BLaER1 (cell line): Measurements from ENCODE around the gene UNC80.

Experiments used
- H3K27ac ChIP-seq: shearing (Covaris generic); formaldehyde crosslinking; 2 replicates; pipeline ENCODE4 v1.8.1; 2022
- H3K27me3 ChIP-seq: shearing (Covaris generic); formaldehyde crosslinking; 2 replicates; pipeline ENCODE4 v1.8.1; 2022
- H3K36me3 ChIP-seq: shearing (Covaris generic); formaldehyde crosslinking; 2 replicates; pipeline ENCODE4 v1.8.1; 2022
- H3K4me1 ChIP-seq: shearing (Covaris generic); formaldehyde crosslinking; 2 replicates; pipeline ENCODE4 v1.8.1; 2022
- H3K4me2 ChIP-seq: shearing (Covaris generic); formaldehyde crosslinking; 2 replicates; pipeline ENCODE4 v1.8.1; 2022
- H3K4me3 ChIP-seq: shearing (Covaris generic); formaldehyde crosslinking; 2 replicates; pipeline ENCODE4 v1.8.1; 2022
- H3K9ac ChIP-seq: shearing (Covaris generic); formaldehyde crosslinking; 2 replicates; pipeline ENCODE4 v1.8.1; 2022
- H3K9me3 ChIP-seq: shearing (Covaris generic); formaldehyde crosslinking; 2 replicates; pipeline ENCODE4 v1.8.1; 2022
- H4K20me1 ChIP-seq: shearing (Covaris generic); formaldehyde crosslinking; 2 replicates; pipeline ENCODE4 v1.8.1; 2022
- Cebpa-rat ChIP-seq: shearing (Covaris generic); IDR thresholded peaks from 2 replicates; pipeline ENCODE4 v1.8.1; 2022

UNC80 gene

GRCh38 chr2:209960676-209961630 lies 189.3 kb downstream of the UNC80 start:
- Histone ChIP-seq H3K4me2 (no peak overlapping the region), H3K9me3 (no peaks in the 10 kb centered on the region), H4K20me1 (no peaks in the 10 kb centered on the region), H3K27me3 (no peaks in the 10 kb centered on the region), H3K36me3 (no peaks in the 10 kb centered on the region), H3K4me3 (no peak overlapping the region), H3K9ac (no peak overlapping the region), H3K27ac (no peak overlapping the region), H3K4me1 (no peaks in the 10 kb centered on the region)
- TF ChIP-seq Cebpa-rat: no peak

DNA sequence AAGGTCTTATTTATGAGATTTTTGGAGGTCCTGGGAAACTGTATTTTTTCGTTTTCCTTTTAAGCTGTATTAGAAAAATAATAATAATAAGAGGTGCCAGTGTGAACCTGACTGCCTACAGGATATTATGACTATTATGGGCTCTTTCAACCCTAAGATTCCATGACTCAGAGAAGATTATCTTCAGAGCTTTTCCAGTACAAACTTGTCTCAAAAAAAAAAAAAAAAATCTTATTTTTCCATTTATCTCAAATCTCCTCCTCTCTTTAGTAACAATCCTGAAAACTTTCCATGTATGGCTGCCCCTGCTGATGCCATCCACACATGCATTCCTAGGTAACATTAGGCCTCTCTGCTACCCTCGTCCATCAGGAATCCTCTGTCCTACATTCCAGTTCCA lies 194.1 kb downstream of the UNC80 start:
- Histone ChIP-seq H3K9me3 (no peaks in the 10 kb centered on the region), H3K4me1 (no peaks in the 10 kb centered on the region), H3K36me3 (no peaks in the 10 kb centered on the region), H3K4me3 (no peak overlapping the region), H3K4me2 (no peak overlapping the region), H3K27me3 (no peaks in the 10 kb centered on the region), H4K20me1 (no peaks in the 10 kb centered on the region), H3K27ac (no peak overlapping the region), H3K9ac (no peak overlapping the region)
- no peak for TF ChIP-seq Cebpa-rat

DNA sequence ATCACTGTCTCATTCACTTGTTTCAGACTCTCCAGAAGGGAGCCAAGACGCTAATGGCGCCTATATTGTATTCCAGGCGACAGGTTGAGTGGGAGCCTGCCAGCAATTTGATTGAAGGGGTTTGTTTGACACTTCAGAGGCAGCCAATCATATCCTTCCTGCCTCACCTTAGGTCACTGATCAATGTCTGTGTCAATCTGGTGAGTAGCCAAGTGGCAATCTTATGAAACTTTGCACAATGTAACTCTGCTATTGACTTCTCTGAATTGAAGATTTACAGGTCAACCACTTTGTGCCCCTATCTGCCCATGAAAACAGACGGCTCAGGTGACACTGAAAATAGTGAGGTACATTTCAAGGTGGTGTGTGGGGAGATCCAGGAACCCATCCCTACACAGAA lies 198.1 kb downstream of the UNC80 start:
- H3K9ac ChIP-seq: no peak overlapping the region
- no peak overlapping the region for H3K4me2 ChIP-seq
- no peaks in the 10 kb centered on the region for H3K27me3 ChIP-seq
- no peaks in the 10 kb centered on the region for H4K20me1 ChIP-seq
- H3K27ac ChIP-seq: no peak overlapping the region
- no peaks in the 10 kb centered on the region for H3K4me1 ChIP-seq
- TF ChIP-seq Cebpa-rat: no peak
- no peaks in the 10 kb centered on the region for H3K9me3 ChIP-seq
- no peaks in the 10 kb centered on the region for H3K36me3 ChIP-seq
- H3K4me3 ChIP-seq: no peak overlapping the region

DNA sequence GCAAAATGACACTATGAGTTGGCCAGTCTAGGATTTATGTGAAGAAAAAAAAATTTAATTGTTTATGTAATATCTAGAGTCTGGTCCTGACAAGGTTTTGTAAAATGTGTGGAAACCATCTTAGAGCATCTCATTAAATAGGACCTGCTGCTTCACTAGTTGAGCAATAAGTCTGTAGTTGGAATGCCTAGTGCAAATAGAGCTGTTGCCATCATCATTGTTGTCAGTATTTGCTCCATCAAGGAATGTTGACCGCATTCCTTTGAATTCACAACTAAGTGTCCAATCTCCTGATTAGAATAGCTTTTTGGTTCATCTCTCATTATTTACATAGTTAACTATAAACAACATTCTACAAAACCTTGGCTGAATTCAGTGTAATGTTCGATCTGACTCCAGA lies 198.6 kb downstream of the UNC80 start:
- Histone ChIP-seq H3K36me3 (no peaks in the 10 kb centered on the region), H3K4me3 (no peak overlapping the region), H3K27me3 (no peaks in the 10 kb centered on the region), H4K20me1 (no peaks in the 10 kb centered on the region), H3K9me3 (no peaks in the 10 kb centered on the region), H3K27ac (no peak overlapping the region), H3K9ac (no peak overlapping the region), H3K4me2 (no peak overlapping the region), H3K4me1 (no peaks in the 10 kb centered on the region)
- no peak for TF ChIP-seq Cebpa-rat

DNA sequence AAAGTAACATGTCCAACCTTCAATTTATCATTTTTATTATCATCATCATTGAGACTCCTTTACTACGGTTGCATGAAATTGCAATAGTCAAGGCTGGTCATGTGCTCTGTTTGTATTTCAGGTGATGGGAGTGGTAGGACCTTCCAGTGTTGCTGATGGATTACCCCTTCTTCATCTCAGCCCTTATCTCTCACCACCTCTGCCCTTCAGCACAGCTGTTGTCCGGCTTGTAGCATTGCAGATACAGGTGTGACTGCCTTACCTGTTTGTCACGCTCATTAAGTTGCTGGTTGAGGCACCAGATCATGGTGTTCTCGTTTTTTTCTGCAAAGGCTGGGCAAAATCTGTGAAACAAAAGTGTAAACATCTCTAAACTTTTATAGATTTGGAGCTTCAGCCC lies 199.1 kb downstream of the UNC80 start:
- H3K27ac ChIP-seq: no peak overlapping the region
- H3K27me3 ChIP-seq: no peaks in the 10 kb centered on the region

DNA sequence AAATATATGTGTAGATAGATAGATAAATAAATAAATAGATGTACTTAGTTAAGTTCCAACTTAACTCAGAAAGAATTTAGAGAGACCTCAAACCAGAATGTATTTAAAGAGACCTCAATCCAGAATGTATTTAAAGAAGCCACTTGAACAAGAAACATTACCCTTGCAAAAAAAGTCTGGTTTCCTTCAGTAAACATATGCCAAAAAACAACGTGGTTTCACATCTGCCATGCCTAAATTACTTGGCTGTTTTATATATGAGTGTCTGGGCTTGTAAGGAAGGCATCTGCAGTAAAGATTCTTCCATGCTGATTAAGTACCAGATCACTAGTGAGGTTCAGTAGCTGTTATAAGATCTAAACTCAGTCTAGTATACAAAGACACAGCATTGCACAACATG lies 201.7 kb downstream of the UNC80 start:
- H3K4me1 ChIP-seq: no peaks in the 10 kb centered on the region
- H3K9ac ChIP-seq: no peak overlapping the region
- no peak overlapping the region for H3K27ac ChIP-seq
- no peaks in the 10 kb centered on the region for H3K9me3 ChIP-seq
- no peak for TF ChIP-seq Cebpa-rat
- H4K20me1 ChIP-seq: no peaks in the 10 kb centered on the region
- no peaks in the 10 kb centered on the region for H3K36me3 ChIP-seq
- no peaks in the 10 kb centered on the region for H3K27me3 ChIP-seq
- H3K4me3 ChIP-seq: no peak overlapping the region
- no peak overlapping the region for H3K4me2 ChIP-seq

More for the DNA sequence above, 199.1 kb downstream of the UNC80 start:
- no peak for TF ChIP-seq Cebpa-rat
- H3K4me2 ChIP-seq: no peak overlapping the region
- H3K4me3 ChIP-seq: no peak overlapping the region
- H3K36me3 ChIP-seq: no peaks in the 10 kb centered on the region
- no peaks in the 10 kb centered on the region for H3K4me1 ChIP-seq
- H3K9ac ChIP-seq: no peak overlapping the region
- H4K20me1 ChIP-seq: no peaks in the 10 kb centered on the region
- no peaks in the 10 kb centered on the region for H3K9me3 ChIP-seq

DNA sequence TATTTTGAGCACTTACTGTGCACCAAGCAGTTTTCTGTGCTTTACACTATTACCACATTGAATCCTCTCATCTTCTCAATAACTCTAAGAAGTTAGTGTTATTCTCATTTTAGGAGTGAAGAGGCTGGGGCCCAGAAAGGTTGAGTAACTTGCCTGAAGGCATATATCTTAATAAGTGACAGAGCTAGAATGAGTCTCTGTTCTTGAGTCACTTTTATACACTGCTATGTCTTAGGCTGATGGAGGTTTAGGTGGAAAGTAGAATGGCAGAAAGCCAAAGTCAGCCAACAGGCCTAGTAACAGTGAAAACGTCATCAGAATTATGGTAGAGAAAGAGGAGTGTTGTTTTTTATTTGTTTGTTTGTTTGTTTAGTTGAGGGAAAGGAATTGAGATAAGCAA lies 202.9 kb downstream of the UNC80 start:
- Histone ChIP-seq H3K4me3 (no peak overlapping the region), H3K4me2 (no peak overlapping the region), H3K9me3 (no peaks in the 10 kb centered on the region), H4K20me1 (no peaks in the 10 kb centered on the region), H3K9ac (no peak overlapping the region), H3K4me1 (no peaks in the 10 kb centered on the region), H3K36me3 (no peaks in the 10 kb centered on the region), H3K27me3 (no peaks in the 10 kb centered on the region), H3K27ac (no peak overlapping the region)
- no peak for TF ChIP-seq Cebpa-rat

- no peaks in the 10 kb centered on the region for H3K36me3 ChIP-seq
- no peak overlapping the region for H3K4me3 ChIP-seq
- H4K20me1 ChIP-seq: no peaks in the 10 kb centered on the region
- H3K9me3 ChIP-seq: no peaks in the 10 kb centered on the region
- H3K27me3 ChIP-seq: no peaks in the 10 kb centered on the region
- no peak overlapping the region for H3K9ac ChIP-seq
- no peak overlapping the region for H3K27ac ChIP-seq
- no peak for TF ChIP-seq Cebpa-rat
- no peaks in the 10 kb centered on the region for H3K4me1 ChIP-seq
- H3K4me2 ChIP-seq: no peak overlapping the region
Measured at GRCh38 chr2:209976698-209977385, 205.2 kb downstream of the UNC80 start.

GRCh38 chr2:209977386-209978239 lies 206.0 kb downstream of the UNC80 start:
- H3K27me3 ChIP-seq: no peaks in the 10 kb centered on the region
- H3K4me1 ChIP-seq: no peaks in the 10 kb centered on the region
- H3K36me3 ChIP-seq: no peaks in the 10 kb centered on the region
- H3K4me3 ChIP-seq: no peak overlapping the region
- H3K4me2 ChIP-seq: no peak overlapping the region
- TF ChIP-seq Cebpa-rat: no peak
- no peaks in the 10 kb centered on the region for H3K9me3 ChIP-seq
- H4K20me1 ChIP-seq: no peaks in the 10 kb centered on the region
- H3K9ac ChIP-seq: no peak overlapping the region
- H3K27ac ChIP-seq: no peak overlapping the region
